Activated naive CD8-positive, alpha-beta T cell treated with anti-CD3 and anti-CD28 coated beads, Interleukin-2, amount 50 U/mL, for 24 hours (primary cell): Measurements from ENCODE around the gene RBFA.

ENCODE experiments used
- ATAC-seq: fragments of 150-1000 bp; cut with Tn5 transposase; one replicate; pipeline ENCODE4 v1.10.0; 2021
- DNase-seq: peaks from one replicate; pipeline ENCODE4 v3.0.0; 2021
- H3K27ac Mint-ChIP-seq: one replicate; pipeline ENCODE4 v1.8.0; 2021; ENCODE audit warnings: mild to moderate bottlenecking, mixed read lengths
- H3K27me3 Mint-ChIP-seq: one replicate; pipeline ENCODE4 v1.8.0; 2021; ENCODE audit warnings: mixed read lengths
- H3K36me3 Mint-ChIP-seq: one replicate; pipeline ENCODE4 v1.8.0; 2021; ENCODE audit warnings: low read depth, mixed read lengths
- H3K4me1 Mint-ChIP-seq: one replicate; pipeline ENCODE4 v1.8.0; 2021; ENCODE audit warnings: mixed read lengths
- H3K4me3 Mint-ChIP-seq: one replicate; pipeline ENCODE4 v1.8.0; 2021; ENCODE audit warnings: mild to moderate bottlenecking, moderate library complexity, mixed read lengths
- H3K9me3 Mint-ChIP-seq: one replicate; pipeline ENCODE4 v1.8.0; 2021; ENCODE audit warnings: mixed read lengths

Gene RBFA

DNA sequence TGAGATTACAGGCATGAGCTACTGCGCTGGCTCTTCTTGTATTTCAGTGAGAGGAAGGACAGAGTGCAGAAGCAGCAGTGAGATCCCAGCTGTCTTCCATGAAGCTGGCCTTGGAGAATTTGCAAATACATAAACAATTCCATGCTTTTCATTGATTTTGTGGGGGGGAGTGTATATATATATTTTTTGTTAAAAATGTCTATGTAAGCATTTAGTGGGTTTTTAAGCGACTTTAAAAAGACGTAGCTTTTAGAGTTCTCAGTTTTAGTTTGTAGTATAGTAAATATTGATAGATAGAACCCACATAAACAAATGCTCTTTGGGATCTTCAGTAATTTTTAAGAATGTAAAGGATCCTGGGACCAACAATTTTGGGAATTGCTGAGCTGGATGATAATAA lies 6.3 kb downstream of the RBFA start:
- H3K4me1 Mint-ChIP-seq, result peaks cover 13% of the 10 kb centered on the region
- no peak overlapping the region for H3K4me3 Mint-ChIP-seq
- ATAC-seq (no peak), DNase-seq (no peak)
- no peaks in the 10 kb centered on the region for H3K27me3 Mint-ChIP-seq
- H3K9me3 Mint-ChIP-seq, result no peaks in the 10 kb centered on the region
- peaks cover 35% of the 10 kb centered on the region for H3K36me3 Mint-ChIP-seq
- no peak overlapping the region for H3K27ac Mint-ChIP-seq

- Mint-ChIP-seq H3K4me1 (peaks cover 5% of the 10 kb centered on the region), H3K27me3 (no peaks in the 10 kb centered on the region), H3K4me3 (no peak overlapping the region), H3K27ac (no peak overlapping the region), H3K9me3 (no peaks in the 10 kb centered on the region), H3K36me3 (peaks cover 38% of the 10 kb centered on the region)
- no peak for DNase-seq
- ATAC-seq, result no peak
Measured at GRCh38 chr18:80041424-80041823, 7.2 kb downstream of the RBFA start.

- Mint-ChIP-seq H3K4me3 (no peak overlapping the region), H3K4me1 (peaks cover 4% of the 10 kb centered on the region), H3K36me3 (peaks cover 41% of the 10 kb centered on the region), H3K27me3 (no peaks in the 10 kb centered on the region), H3K9me3 (no peaks in the 10 kb centered on the region), H3K27ac (no peak overlapping the region)
- no peak for ATAC-seq
- DNase-seq, result no peak
Measured at GRCh38 chr18:80042785-80043184, 8.6 kb downstream of the RBFA start.

DNA sequence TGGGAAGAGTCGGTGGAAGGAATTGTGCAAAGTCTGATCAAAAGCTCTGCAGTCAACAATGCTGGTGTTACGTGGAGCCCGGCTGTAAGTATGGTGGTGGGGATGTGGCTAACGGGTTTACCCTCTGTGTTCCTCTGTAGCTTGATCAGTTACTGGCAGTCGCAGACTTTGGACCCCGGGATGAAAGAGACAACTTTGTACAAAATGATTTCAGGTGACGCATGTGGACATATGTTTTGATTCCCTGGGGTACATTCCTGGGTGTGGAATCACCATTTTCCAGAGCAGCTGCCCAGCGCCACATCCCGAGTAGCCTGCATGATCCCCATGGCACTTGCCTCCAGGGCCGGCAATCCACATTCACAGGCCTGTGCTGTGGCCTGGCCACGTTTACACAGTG lies 9.8 kb downstream of the RBFA start:
- H3K27me3 Mint-ChIP-seq, result no peaks in the 10 kb centered on the region

GRCh38 chr18:80046011-80046410 lies 11.8 kb downstream of the RBFA start:
- peaks cover 27% of the 10 kb centered on the region for H3K36me3 Mint-ChIP-seq

More for the DNA sequence above, 9.8 kb downstream of the RBFA start:
- Mint-ChIP-seq H3K4me3 (no peak overlapping the region), H3K27ac (no peak overlapping the region), H3K9me3 (no peaks in the 10 kb centered on the region), H3K4me1 (peaks cover 4% of the 10 kb centered on the region), H3K36me3 (peaks cover 34% of the 10 kb centered on the region)
- DNase-seq, result no peak
- no peak for ATAC-seq

DNA sequence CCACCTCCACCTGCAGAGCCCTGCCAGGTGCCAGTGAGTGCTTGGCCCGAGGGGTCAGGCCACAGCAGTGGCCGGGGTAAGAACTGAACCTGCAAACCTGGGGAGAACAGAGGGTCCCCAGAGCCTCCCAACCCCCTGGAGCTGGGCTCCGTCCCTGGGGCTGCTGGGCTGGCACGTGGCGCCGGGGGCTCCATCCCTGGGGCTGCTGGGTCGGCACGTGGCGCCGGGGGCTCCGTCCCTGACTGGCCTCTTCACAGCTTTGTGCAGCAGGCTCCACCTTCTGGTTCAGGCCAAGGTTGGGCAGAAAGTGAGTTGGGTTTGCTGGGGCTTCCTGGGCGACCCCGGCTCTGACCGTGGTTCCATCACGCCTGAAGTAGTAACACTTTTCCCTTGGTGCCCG lies 12.2 kb downstream of the RBFA start:
- peaks cover 5% of the 10 kb centered on the region for H3K9me3 Mint-ChIP-seq
- no peak overlapping the region for H3K27ac Mint-ChIP-seq
- peaks cover 31% of the 10 kb centered on the region for H3K36me3 Mint-ChIP-seq
- H3K4me1 Mint-ChIP-seq, result peaks cover 2% of the 10 kb centered on the region
- no peak for DNase-seq
- no peaks in the 10 kb centered on the region for H3K27me3 Mint-ChIP-seq
- H3K4me3 Mint-ChIP-seq, result no peak overlapping the region
- no peak for ATAC-seq

More at GRCh38 chr18:80046011-80046410, 11.8 kb downstream of the RBFA start:
- no peak overlapping the region for H3K27ac Mint-ChIP-seq
- H3K4me1 Mint-ChIP-seq, result peaks cover 4% of the 10 kb centered on the region
- ATAC-seq (no peak), DNase-seq (no peak)
- H3K9me3 Mint-ChIP-seq, result peaks cover under 1% of the 10 kb centered on the region
- H3K27me3 Mint-ChIP-seq, result no peaks in the 10 kb centered on the region
- no peak overlapping the region for H3K4me3 Mint-ChIP-seq

DNA sequence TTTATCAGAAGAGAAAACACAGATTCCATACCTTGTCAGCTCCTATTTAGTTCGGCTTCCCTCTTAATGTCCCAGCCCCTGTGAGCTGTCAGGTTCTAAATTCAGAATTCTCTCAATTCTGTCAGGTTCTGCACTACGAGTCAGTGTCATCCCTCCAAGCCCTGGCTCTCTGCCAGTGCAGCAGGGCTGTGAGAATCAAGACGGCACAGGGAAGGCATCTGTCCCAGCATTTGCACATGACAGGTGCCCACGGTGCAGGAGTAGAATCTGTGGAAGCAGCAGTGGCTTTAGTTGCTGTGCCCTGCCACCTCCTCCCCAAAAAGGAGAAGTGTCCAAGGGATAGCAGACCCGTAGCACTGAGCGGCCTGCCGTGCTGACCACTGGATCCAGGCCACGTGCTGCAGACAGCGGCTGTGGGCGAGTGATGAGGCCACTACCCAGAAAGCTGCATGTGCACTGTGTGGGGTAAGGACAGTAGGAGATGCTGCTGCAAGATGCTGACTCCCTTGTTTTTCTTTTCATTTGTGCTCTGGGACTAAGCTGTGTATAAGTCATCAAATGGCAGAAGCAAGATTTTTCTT lies 12.8 kb downstream of the RBFA start:
- Mint-ChIP-seq H3K27ac (no peak overlapping the region), H3K4me3 (no peak overlapping the region), H3K27me3 (no peaks in the 10 kb centered on the region), H3K9me3 (peaks cover 10% of the 10 kb centered on the region), H3K4me1 (no peaks in the 10 kb centered on the region), H3K36me3 (peaks cover 35% of the 10 kb centered on the region)
- DNase-seq, result no peak
- no peak for ATAC-seq

DNA sequence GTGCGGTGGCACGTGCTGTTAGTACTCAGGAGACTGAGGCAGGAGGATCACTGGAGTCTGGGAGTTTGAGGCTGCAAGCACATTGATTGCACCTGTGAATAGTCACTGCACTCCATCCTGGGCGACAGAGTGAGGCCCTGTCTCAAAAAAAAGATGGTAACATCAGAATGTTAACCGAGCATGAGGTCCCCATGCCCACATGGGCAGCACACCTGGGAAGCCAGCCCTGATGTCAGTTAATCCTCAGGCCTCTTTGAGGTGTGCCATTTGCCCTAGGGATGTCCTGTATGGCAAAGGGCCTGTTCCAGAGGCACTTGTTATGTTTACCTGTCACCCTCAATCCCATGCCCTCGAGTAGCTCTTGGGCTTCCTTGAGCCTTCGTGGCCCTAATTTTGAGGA lies 16.6 kb downstream of the RBFA start:
- DNase-seq (no peak), ATAC-seq (no peak)
- Mint-ChIP-seq H3K27me3 (no peaks in the 10 kb centered on the region), H3K27ac (no peak overlapping the region), H3K4me3 (no peak overlapping the region), H3K4me1 (no peaks in the 10 kb centered on the region), H3K9me3 (peaks cover 36% of the 10 kb centered on the region), H3K36me3 (peaks cover 31% of the 10 kb centered on the region)

- ATAC-seq (no peak), DNase-seq (no peak)
- Mint-ChIP-seq H3K27ac (no peak overlapping the region), H3K9me3 (peaks cover 55% of the 10 kb centered on the region), H3K36me3 (peaks cover 21% of the 10 kb centered on the region), H3K4me1 (no peaks in the 10 kb centered on the region), H3K27me3 (no peaks in the 10 kb centered on the region), H3K4me3 (no peak overlapping the region)
Measured at GRCh38 chr18:80056095-80056494, 21.9 kb downstream of the RBFA start.

DNA sequence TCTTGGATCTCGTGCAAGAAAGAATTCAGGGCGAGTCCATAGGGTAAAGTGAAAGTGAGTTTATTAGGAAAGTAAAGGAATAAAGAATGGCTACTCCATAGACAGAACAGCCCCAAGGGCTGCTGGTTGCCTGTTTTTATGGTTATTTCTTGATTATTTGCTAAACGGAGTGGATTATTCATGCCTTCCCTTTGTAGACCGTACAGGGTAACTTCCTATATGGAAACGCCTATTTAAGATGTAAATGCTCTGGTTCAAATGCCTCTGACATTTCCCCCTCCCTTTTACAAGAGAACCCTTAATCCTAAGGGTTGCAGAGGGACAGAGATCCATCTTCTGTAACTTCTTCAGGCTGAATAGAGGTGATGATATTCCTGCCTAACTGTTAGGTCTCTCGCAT lies 25.7 kb downstream of the RBFA start:
- H3K36me3 Mint-ChIP-seq, result peaks cover 7% of the 10 kb centered on the region
- ATAC-seq (no peak), DNase-seq (no peak)
- no peaks in the 10 kb centered on the region for H3K4me1 Mint-ChIP-seq
- peaks cover 26% of the 10 kb centered on the region for H3K9me3 Mint-ChIP-seq
- no peak overlapping the region for H3K27ac Mint-ChIP-seq
- H3K4me3 Mint-ChIP-seq, result no peak overlapping the region
- no peaks in the 10 kb centered on the region for H3K27me3 Mint-ChIP-seq

GRCh38 chr18:80065705-80066104 lies 31.5 kb downstream of the RBFA start:
- Mint-ChIP-seq H3K4me1 (no peaks in the 10 kb centered on the region), H3K9me3 (no peaks in the 10 kb centered on the region), H3K36me3 (no peaks in the 10 kb centered on the region), H3K27me3 (no peaks in the 10 kb centered on the region), H3K4me3 (no peak overlapping the region), H3K27ac (no peak overlapping the region)
- DNase-seq (no peak), ATAC-seq (no peak)

GRCh38 chr18:80067321-80067720 lies 33.1 kb downstream of the RBFA start:
- ATAC-seq (no peak), DNase-seq (no peak)
- Mint-ChIP-seq H3K9me3 (no peaks in the 10 kb centered on the region), H3K27me3 (no peaks in the 10 kb centered on the region), H3K27ac (no peak overlapping the region), H3K4me1 (no peaks in the 10 kb centered on the region), H3K36me3 (no peaks in the 10 kb centered on the region), H3K4me3 (no peak overlapping the region)

GRCh38 chr18:80067897-80068296 lies 33.7 kb downstream of the RBFA start:
- H3K4me1 Mint-ChIP-seq, result no peaks in the 10 kb centered on the region
- H3K36me3 Mint-ChIP-seq, result no peaks in the 10 kb centered on the region
- no peaks in the 10 kb centered on the region for H3K9me3 Mint-ChIP-seq
- H3K27me3 Mint-ChIP-seq, result no peaks in the 10 kb centered on the region
- ATAC-seq (no peak), DNase-seq (no peak)
- H3K27ac Mint-ChIP-seq, result no peak overlapping the region
- no peak overlapping the region for H3K4me3 Mint-ChIP-seq

- H3K36me3 Mint-ChIP-seq, result no peaks in the 10 kb centered on the region
- H3K27me3 Mint-ChIP-seq, result no peaks in the 10 kb centered on the region
- H3K27ac Mint-ChIP-seq, result no peak overlapping the region
- no peak for ATAC-seq
- H3K4me1 Mint-ChIP-seq, result no peaks in the 10 kb centered on the region
- no peak overlapping the region for H3K4me3 Mint-ChIP-seq
- no peaks in the 10 kb centered on the region for H3K9me3 Mint-ChIP-seq
- no peak for DNase-seq
Measured at GRCh38 chr18:80068571-80069272, 34.5 kb downstream of the RBFA start.

- ATAC-seq, result no peak
- Mint-ChIP-seq H3K4me1 (no peaks in the 10 kb centered on the region), H3K36me3 (no peaks in the 10 kb centered on the region), H3K9me3 (no peaks in the 10 kb centered on the region), H3K27ac (no peak overlapping the region), H3K27me3 (no peaks in the 10 kb centered on the region), H3K4me3 (no peak overlapping the region)
- no peak for DNase-seq
Measured at GRCh38 chr18:80070825-80071224, 36.6 kb downstream of the RBFA start.
